ENCODE data around the gene PRR7. TPM values are rescaled to one million over a fixed set of nuclear protein-coding genes. Genes with fewer than 3 reads are reported as not detected.
A peak's percentile ranks its signal among the peaks of the same experiment; 100 is the strongest.

PRR7 gene
- total RNA-seq, 1 experiment from 2014 or later, result 4.7 TPM

- Histone ChIP-seq H3K4me3 (ENCODE audit: low read depth, low read length) (no peak overlapping the region), H3K36me3 (ENCODE audit: control insufficient read depth, insufficient read depth, low read length) (peaks cover 2% of the 10 kb centered on the region), H3K27me3 (replicated peaks; ENCODE audit: control insufficient read depth, insufficient read depth, low read length) (no peaks in the 10 kb centered on the region), H3K9me3 (no peaks in the 10 kb centered on the region), H3K4me1 (peaks cover 8% of the 10 kb centered on the region; the same call in 1 of the 2 replicates)
- ChIA-PET POLR2A (interaction anchor here (5.0 kb wide), 1 partner anchor 16 kb away, joined by 43 read pairs; the partner anchor contains the start of gene GRK6), CTCF (interaction anchor here (1.1 to 6.4 kb wide), 2 partner anchors 37 to 39 kb away, joined by 3 to 78 read pairs; no protein-coding TSS in a partner anchor)
- intact Hi-C loops (cut with micrococcal nuclease; ENCODE audit: unreplicated experiment), result no loop called here
- no peak overlapping the region for H3K4me3 Mint-ChIP-seq (ENCODE audit: unreplicated experiment)
- no peaks in the 10 kb centered on the region for H3K9me3 Mint-ChIP-seq (ENCODE audit: unreplicated experiment)
- DNase-seq, result peak in 1 of 2 experiments; percentile 33
- no TSS peak for BruUV-seq (replicated peaks)
- peaks cover 6% of the 10 kb centered on the region for H3K27me3 Mint-ChIP-seq (ENCODE audit: insufficient read depth, unreplicated experiment)
- TF ChIP-seq CTCF (IDR thresholded peaks at IDR 0.05; ENCODE audit: insufficient read depth in 1 of 2, low read depth in 1 of 2, low read length in 1 of 2, severe bottlenecking in 1 of 2, unreplicated experiment in 1 of 2), result no peak
- peaks cover 63% of the 10 kb centered on the region for H3K36me3 Mint-ChIP-seq (ENCODE audit: insufficient read depth, unreplicated experiment)
- H3K27ac Mint-ChIP-seq (ENCODE audit: unreplicated experiment), result peak overlapping the region; percentile 16
- peaks cover 8% of the 10 kb centered on the region for H3K4me1 Mint-ChIP-seq (ENCODE audit: low read depth, unreplicated experiment)
Measured at GRCh38 chr5:177442066-177442826, 4.4 kb upstream of the PRR7 start.

- BruUV-seq (replicated peaks), result no TSS peak
- peaks cover 8% of the 10 kb centered on the region for H3K4me1 Mint-ChIP-seq (ENCODE audit: low read depth, unreplicated experiment)
- ChIA-PET POLR2A (interaction anchor here (0.5 to 5.0 kb wide), 4 partner anchors 9 to 64 kb away, joined by 3 to 43 read pairs (median 4); partner anchors contain the start of gene GRK6), CTCF (interaction anchor here (1.9 to 6.4 kb wide), 4 partner anchors 12 to 73 kb away, joined by 5 to 78 read pairs (median 14); no protein-coding TSS in a partner anchor)
- peaks cover 63% of the 10 kb centered on the region for H3K36me3 Mint-ChIP-seq (ENCODE audit: insufficient read depth, unreplicated experiment)
- H3K27ac Mint-ChIP-seq (ENCODE audit: unreplicated experiment), result peak overlapping the region; percentile 56
- H3K4me1 ChIP-seq, result peaks cover 6% of the 10 kb centered on the region; the same call in 1 of the 2 replicates
- H3K4me3 ChIP-seq (ENCODE audit: low read depth, low read length), result no peak overlapping the region
- H3K4me3 Mint-ChIP-seq (ENCODE audit: unreplicated experiment), result no peak overlapping the region
- H3K9me3 Mint-ChIP-seq (ENCODE audit: unreplicated experiment), result no peaks in the 10 kb centered on the region
- no peak for DNase-seq
- peaks cover 6% of the 10 kb centered on the region for H3K27me3 Mint-ChIP-seq (ENCODE audit: insufficient read depth, unreplicated experiment)
- intact Hi-C loops (cut with micrococcal nuclease; ENCODE audit: unreplicated experiment), result no loop called here
- no peak for TF ChIP-seq CTCF (IDR thresholded peaks at IDR 0.05; ENCODE audit: insufficient read depth in 1 of 2, low read depth in 1 of 2, low read length in 1 of 2, severe bottlenecking in 1 of 2, unreplicated experiment in 1 of 2)
- peaks cover under 1% of the 10 kb centered on the region for H3K36me3 ChIP-seq (ENCODE audit: control insufficient read depth, insufficient read depth, low read length)
- no peaks in the 10 kb centered on the region for H3K27me3 ChIP-seq (replicated peaks; ENCODE audit: control insufficient read depth, insufficient read depth, low read length)
- H3K9me3 ChIP-seq, result no peaks in the 10 kb centered on the region
Measured at GRCh38 chr5:177443144-177443983, 3.2 kb upstream of the PRR7 start.
